MM.1S (cell line): Measurements from ENCODE around the gene SMPD4.
"Not testable (repeated sequence)": the region's sequence is repeated elsewhere in the genome, so short reads cannot be mapped to it uniquely, and the experiment has no call there.

ENCODE experiments used
- DNase-seq: peaks from one replicate; pipeline ENCODE4 v3.0.0-alpha.2; 2015
- H2AFZ ChIP-seq: fragments of 300-600 bp; sonication (generic); 2 replicates; pipeline ENCODE4 v1.6.0; 2016; ENCODE audit warnings: antibody characterized with exemption, low read length
- H3F3A ChIP-seq: fragments of 300-600 bp; sonication (generic); 2 replicates; pipeline ENCODE4 v1.6.1; 2016; ENCODE audit warnings: mild to moderate bottlenecking, antibody characterized with exemption, low read length, moderate library complexity, mixed read lengths; ENCODE audit not compliant: insufficient read depth
- H3K27ac ChIP-seq: fragments of 300-600 bp; sonication (generic); 2 replicates; pipeline ENCODE4 v1.5.1; 2016; ENCODE audit warnings: mild to moderate bottlenecking, low read length
- H3K27me3 ChIP-seq: fragments of 300-600 bp; sonication (generic); replicated peaks from 2 replicates; pipeline ENCODE4 v1.6.0; 2016; ENCODE audit warnings: low read length; ENCODE audit not compliant: insufficient read depth
- H3K36me3 ChIP-seq: fragments of 300-600 bp; sonication (generic); replicated peaks from 2 replicates; pipeline ENCODE4 v1.6.1; 2016; ENCODE audit warnings: mild to moderate bottlenecking, low read length, mixed read lengths; ENCODE audit not compliant: insufficient read depth
- H3K4me1 ChIP-seq: fragments of 300-600 bp; sonication (generic); 2 replicates; pipeline ENCODE4 v1.6.1; 2016; ENCODE audit warnings: low read length, mixed read lengths
- H3K4me2 ChIP-seq: fragments of 300-600 bp; sonication (generic); 2 replicates; pipeline ENCODE4 v1.6.0; 2016; ENCODE audit warnings: low read depth, low read length
- H3K4me3 ChIP-seq: fragments of 300-600 bp; sonication (generic); 2 replicates; pipeline ENCODE4 v1.5.1; 2016; ENCODE audit warnings: low read length, mixed read lengths
- H3K79me2 ChIP-seq: fragments of 300-600 bp; sonication (generic); 2 replicates; pipeline ENCODE4 v1.6.1; 2016; ENCODE audit warnings: mixed run types, low read length, mixed read lengths
- H3K9ac ChIP-seq: fragments of 300-600 bp; sonication (generic); 2 replicates; pipeline ENCODE4 v1.6.1; 2016; ENCODE audit warnings: low read length, mixed read lengths
- H3K9me2 ChIP-seq: fragments of 300-600 bp; sonication (generic); replicated peaks from 2 replicates; pipeline ENCODE4 v1.6.1; 2016; ENCODE audit warnings: mild to moderate bottlenecking, low read length, mixed read lengths; ENCODE audit not compliant: insufficient read depth
- H3K9me3 ChIP-seq: fragments of 300-600 bp; sonication (generic); replicated peaks from 2 replicates; pipeline ENCODE4 v1.6.1; 2016; ENCODE audit warnings: mild to moderate bottlenecking, low read length, mixed read lengths; ENCODE audit not compliant: insufficient read depth
- H4K20me1 ChIP-seq: fragments of 300-600 bp; sonication (generic); 2 replicates; pipeline ENCODE4 v1.6.1; 2016; ENCODE audit warnings: mild to moderate bottlenecking, low read length, moderate library complexity, mixed read lengths; ENCODE audit not compliant: insufficient read depth
- EZH2phosphoT487 ChIP-seq: fragments of 300-600 bp; sonication (generic); IDR thresholded peaks from 2 replicates; pipeline ENCODE4 v1.6.1; 2018; ENCODE audit warnings: antibody characterized with exemption, low read length
- TF ChIP-seq, protein P1 (sequence below): fragments of 300-600 bp; sonication (generic); IDR thresholded peaks from 2 replicates; pipeline ENCODE4 v1.5.1; 2016; ENCODE audit warnings: antibody characterized with exemption, low read length, mixed read lengths

Gene SMPD4

DNA sequence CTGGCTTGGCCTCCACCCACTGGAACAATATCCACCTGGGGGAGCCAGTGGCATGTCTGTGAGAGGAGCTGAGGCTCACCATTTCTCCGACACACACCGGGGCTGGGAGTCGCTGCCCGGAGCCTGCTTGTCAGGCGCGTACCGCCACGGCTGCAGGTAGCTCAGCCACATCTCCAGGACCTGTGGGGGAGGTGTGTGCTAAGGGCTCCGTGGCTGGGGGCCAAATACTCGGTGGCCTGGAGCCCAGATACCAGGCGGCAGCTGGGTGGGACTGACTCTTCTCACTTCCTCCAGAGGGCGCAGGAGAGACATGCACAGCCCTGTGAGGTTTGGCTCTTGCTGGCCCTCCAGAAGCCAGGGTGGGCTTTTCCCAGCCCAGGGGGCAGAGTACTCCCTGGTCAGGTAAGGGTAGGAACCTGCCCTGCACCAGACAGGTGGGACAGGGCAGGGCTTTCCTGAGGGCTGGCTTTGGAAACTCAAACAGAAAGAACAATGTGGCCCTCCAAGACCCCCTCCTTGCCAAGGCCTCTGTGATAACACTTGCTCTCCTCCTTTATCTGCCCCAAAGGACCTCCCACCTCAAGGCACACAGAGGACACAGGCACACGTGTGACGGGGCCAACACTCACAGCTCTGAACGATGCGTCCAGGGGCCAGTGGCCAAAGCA, 25.3 kb downstream of the SMPD4 start:
- not testable (repeated sequence) for H3F3A ChIP-seq, H2AFZ ChIP-seq, H4K20me1 ChIP-seq, H3K36me3 ChIP-seq, H3K4me3 ChIP-seq, H3K9ac ChIP-seq, H3K9me3 ChIP-seq, H3K4me1 ChIP-seq, H3K4me2 ChIP-seq, H3K9me2 ChIP-seq, H3K27ac ChIP-seq, H3K27me3 ChIP-seq, DNase-seq, H3K79me2 ChIP-seq
- TF ChIP-seq, protein P1, sequence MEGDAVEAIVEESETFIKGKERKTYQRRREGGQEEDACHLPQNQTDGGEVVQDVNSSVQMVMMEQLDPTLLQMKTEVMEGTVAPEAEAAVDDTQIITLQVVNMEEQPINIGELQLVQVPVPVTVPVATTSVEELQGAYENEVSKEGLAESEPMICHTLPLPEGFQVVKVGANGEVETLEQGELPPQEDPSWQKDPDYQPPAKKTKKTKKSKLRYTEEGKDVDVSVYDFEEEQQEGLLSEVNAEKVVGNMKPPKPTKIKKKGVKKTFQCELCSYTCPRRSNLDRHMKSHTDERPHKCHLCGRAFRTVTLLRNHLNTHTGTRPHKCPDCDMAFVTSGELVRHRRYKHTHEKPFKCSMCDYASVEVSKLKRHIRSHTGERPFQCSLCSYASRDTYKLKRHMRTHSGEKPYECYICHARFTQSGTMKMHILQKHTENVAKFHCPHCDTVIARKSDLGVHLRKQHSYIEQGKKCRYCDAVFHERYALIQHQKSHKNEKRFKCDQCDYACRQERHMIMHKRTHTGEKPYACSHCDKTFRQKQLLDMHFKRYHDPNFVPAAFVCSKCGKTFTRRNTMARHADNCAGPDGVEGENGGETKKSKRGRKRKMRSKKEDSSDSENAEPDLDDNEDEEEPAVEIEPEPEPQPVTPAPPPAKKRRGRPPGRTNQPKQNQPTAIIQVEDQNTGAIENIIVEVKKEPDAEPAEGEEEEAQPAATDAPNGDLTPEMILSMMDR: peak; percentile 30

- no peaks in the 10 kb centered on the region for H3K79me2 ChIP-seq
- H3K4me2 ChIP-seq: no peak overlapping the region
- no peak overlapping the region for H3K4me3 ChIP-seq
- no peak for DNase-seq
- no peaks in the 10 kb centered on the region for H3K9me2 ChIP-seq
- no peaks in the 10 kb centered on the region for H4K20me1 ChIP-seq
- H3K9ac ChIP-seq: no peak overlapping the region
- no peak for TF ChIP-seq EZH2phosphoT487
- no peak overlapping the region for H2AFZ ChIP-seq
- no peak overlapping the region for H3K27ac ChIP-seq
- no peaks in the 10 kb centered on the region for H3K27me3 ChIP-seq
- H3K36me3 ChIP-seq: no peaks in the 10 kb centered on the region
- no peaks in the 10 kb centered on the region for H3K4me1 ChIP-seq
- H3K9me3 ChIP-seq: no peaks in the 10 kb centered on the region
- H3F3A ChIP-seq: no peaks in the 10 kb centered on the region
Observed at GRCh38 chr2:130154773-130155765, 26.3 kb downstream of the SMPD4 start.

- H3K27ac ChIP-seq, H4K20me1 ChIP-seq, H3K4me1 ChIP-seq, H3K9ac ChIP-seq, H3K79me2 ChIP-seq, H3K4me2 ChIP-seq, H3K27me3 ChIP-seq, H3K36me3 ChIP-seq, H3K9me2 ChIP-seq, DNase-seq, H3K9me3 ChIP-seq, H2AFZ ChIP-seq, H3K4me3 ChIP-seq, H3F3A ChIP-seq: not testable (repeated sequence)
Observed at GRCh38 chr2:130154423-130154770, 27.0 kb downstream of the SMPD4 start.

GRCh38 chr2:130153721-130154422, 27.5 kb downstream of the SMPD4 start:
- H3K4me3 ChIP-seq, H3K36me3 ChIP-seq, H3K27ac ChIP-seq, H3K4me2 ChIP-seq, H3K9ac ChIP-seq, H3K79me2 ChIP-seq, H3K27me3 ChIP-seq, H3K9me3 ChIP-seq, H3F3A ChIP-seq, DNase-seq, H2AFZ ChIP-seq, H3K9me2 ChIP-seq, H4K20me1 ChIP-seq, H3K4me1 ChIP-seq: not testable (repeated sequence)
